GM12875 (cell line): Measurements from ENCODE around the gene FCMR.

Experiments used
- H3K4me3 ChIP-seq: one replicate; pipeline ENCODE4 v1.5.1; 2011; ENCODE audit warnings: low read depth, low read length, control low read depth
- CTCF ChIP-seq: IDR thresholded peaks from 2 replicates; pipeline ENCODE4 v1.5.1; 2011; ENCODE audit warnings: low read depth, mild to moderate bottlenecking, control low read depth, inconsistent platforms, low read length, moderate library complexity, borderline replicate concordance; ENCODE audit not compliant: insufficient read depth

FCMR gene

DNA sequence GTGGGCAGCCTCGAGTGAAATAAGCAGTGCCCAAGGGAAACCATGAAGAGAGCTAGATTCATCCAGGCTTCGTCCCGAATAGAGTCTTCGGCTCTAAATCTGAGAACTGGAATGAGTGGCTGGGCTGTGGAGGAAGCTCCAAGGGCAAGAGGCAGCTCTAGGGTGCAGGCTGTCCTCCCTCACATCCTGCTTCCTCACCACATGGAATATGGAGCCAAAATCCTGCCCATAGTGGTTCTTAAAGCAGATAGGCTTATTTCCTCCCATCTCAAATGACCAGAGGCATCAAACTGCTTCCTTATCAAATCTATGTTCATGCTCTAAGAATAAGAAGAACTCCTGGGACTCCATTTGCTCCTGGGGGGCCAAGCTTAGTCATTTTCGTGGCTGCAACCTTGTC, 22.0 kb downstream of the FCMR start:
- no peak overlapping the region for H3K4me3 ChIP-seq
- TF ChIP-seq CTCF, result no peak

DNA sequence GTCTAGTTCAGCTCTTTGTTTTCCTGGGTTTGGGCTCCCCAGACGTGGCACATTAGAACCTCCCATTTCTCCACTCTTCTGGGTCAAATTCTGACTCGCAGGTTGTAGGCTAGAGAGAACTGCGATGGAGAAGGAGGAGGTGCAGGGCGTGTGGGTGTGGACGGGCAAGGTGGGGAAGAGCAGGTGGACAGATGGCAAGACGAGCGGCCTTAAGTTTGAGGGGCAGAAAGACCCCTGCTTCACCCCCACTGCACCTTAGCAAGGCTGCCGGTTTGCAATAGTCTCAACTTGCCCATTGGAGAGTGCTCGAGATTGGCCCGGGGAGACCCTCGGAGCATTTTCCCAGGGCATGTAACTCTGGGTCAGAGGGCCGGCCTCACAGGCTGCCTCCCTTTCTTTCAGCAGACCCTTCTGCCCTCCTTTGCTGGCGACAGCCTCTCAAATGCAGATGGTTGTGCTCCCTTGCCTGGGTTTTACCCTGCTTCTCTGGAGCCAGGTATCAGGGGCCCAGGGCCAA, 22.8 kb downstream of the FCMR start:
- no peak overlapping the region for H3K4me3 ChIP-seq
- no peak for TF ChIP-seq CTCF

DNA sequence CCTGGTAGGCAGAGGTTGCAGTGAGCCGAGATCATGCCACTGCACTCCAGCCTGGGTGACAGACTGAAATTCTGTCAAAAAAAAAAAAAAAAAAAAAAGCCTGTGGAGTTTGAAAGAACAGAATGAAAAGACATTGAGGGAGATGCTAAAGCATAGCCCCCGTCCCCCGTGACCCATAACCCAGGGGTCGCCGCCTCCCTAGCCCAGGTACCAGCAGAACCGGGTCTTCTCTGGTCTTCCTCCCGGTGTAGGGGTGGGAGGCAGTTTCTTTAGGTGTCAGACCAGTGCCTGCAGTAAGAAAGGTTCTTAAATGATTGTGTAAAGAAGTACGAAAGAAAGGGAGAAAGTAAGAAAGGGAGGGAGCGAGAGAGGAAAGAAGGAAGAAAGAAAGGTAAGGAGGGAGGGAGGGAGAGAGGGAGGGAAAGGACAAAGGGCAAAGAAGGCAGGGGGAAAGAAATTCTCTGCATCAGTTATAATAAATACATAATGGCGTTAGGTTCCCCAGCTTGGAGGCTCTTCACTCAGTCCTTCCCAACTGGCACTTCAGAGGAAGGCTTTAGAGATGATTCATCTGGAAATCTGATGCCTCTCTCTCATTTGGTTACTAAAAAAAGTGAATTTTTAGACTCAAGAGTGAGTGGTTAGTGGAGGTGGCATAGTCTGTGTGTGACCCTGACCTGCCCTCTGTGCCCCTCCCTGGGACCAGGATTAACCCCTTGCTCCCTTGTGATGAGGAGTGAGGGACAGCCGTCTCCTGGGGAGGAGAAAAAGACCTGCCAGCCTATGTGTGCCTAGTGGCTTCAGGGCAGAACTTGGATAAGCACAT, 23.4 kb downstream of the FCMR start:
- no peak for TF ChIP-seq CTCF

GRCh38 chr1:206897175-206897574, 24.6 kb downstream of the FCMR start, which contains the start of gene IL24:
IL24 (plus strand) TSS chr1:206897443; CDS start chr1:206897833, 390 bp downstream.
- no peak for TF ChIP-seq CTCF
- H3K4me3 ChIP-seq, result no peak within 1 kb of the TSS

More for the DNA sequence above, 23.4 kb downstream of the FCMR start:
- H3K4me3 ChIP-seq, result no peak overlapping the region

GRCh38 chr1:206896261-206896660, 25.5 kb downstream of the FCMR start:
- H3K4me3 ChIP-seq, result no peak overlapping the region
- no peak for TF ChIP-seq CTCF

DNA sequence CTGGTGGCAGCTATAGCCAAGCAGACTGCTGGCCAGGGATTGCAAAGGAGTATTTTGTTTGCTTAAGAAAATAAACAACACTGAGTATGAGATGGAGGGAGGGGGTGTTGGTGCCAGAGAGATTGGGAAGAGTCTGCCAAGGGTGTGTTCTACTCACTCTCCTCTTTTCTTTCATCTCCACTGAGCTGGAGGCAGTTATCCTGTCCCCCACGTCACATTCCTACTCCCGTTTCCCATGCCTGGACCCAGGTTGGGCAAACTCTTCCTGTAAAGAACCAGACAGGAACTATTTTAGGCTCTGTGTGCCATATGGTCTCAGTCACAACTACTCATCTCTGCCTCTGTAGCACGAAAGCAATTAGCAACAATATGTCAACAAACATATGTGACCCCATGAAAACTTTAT, 25.9 kb downstream of the FCMR start:
- no peak overlapping the region for H3K4me3 ChIP-seq
- TF ChIP-seq CTCF, result no peak

- TF ChIP-seq CTCF, result no peak
- no peak overlapping the region for H3K4me3 ChIP-seq
These were observed 26.4 kb downstream of the FCMR start for GRCh38 chr1:206895325-206895724.
